ENCODE results near the gene SNX27.

The SNX27 gene

GRCh38 chr1:151581451-151581850 lies 30.4 kb upstream of the SNX27 start:
- TF ChIP-seq CTCF (IDR thresholded peaks at IDR 0.05; ENCODE audit: low read depth, low read length, missing control alignments), result no peak
- DNase-seq, result no peak
- no peaks in the 10 kb centered on the region for H3K36me3 ChIP-seq (replicated peaks)
- no peak overlapping the region for H3K4me3 ChIP-seq (ENCODE audit: low read depth, low read length)
- in situ Hi-C loops (cut with HindIII; ENCODE audit: low pct_ligation_motif_present, low sequenced_read_pairs), result no loop called here
- no peaks in the 10 kb centered on the region for H3K27me3 ChIP-seq (replicated peaks)
- no peak overlapping the region for H3K27ac ChIP-seq

GRCh38 chr1:151581921-151582320 lies 29.9 kb upstream of the SNX27 start:
- TF ChIP-seq CTCF (IDR thresholded peaks at IDR 0.05; ENCODE audit: low read depth, low read length, missing control alignments), result no peak
- Histone ChIP-seq H3K27ac (no peak overlapping the region), H3K36me3 (replicated peaks) (no peaks in the 10 kb centered on the region), H3K4me3 (ENCODE audit: low read depth, low read length) (no peak overlapping the region), H3K27me3 (replicated peaks) (no peaks in the 10 kb centered on the region)
- in situ Hi-C loops (cut with HindIII; ENCODE audit: low pct_ligation_motif_present, low sequenced_read_pairs), result no loop called here
- no peak for DNase-seq

GRCh38 chr1:151583796-151584195 lies 28.1 kb upstream of the SNX27 start:
- Histone ChIP-seq H3K36me3 (replicated peaks) (no peaks in the 10 kb centered on the region), H3K4me3 (ENCODE audit: low read depth, low read length) (no peak overlapping the region), H3K27me3 (replicated peaks) (no peaks in the 10 kb centered on the region), H3K27ac (no peak overlapping the region)
- TF ChIP-seq CTCF (IDR thresholded peaks at IDR 0.05; ENCODE audit: low read depth, low read length, missing control alignments), result no peak
- in situ Hi-C loops (cut with HindIII; ENCODE audit: low pct_ligation_motif_present, low sequenced_read_pairs), result no loop called here
- DNase-seq, result no peak

GRCh38 chr1:151584278-151584677 lies 27.6 kb upstream of the SNX27 start:
- H3K27ac ChIP-seq, result no peak overlapping the region
- in situ Hi-C loops (cut with HindIII; ENCODE audit: low pct_ligation_motif_present, low sequenced_read_pairs), result no loop called here
- no peak for DNase-seq
- H3K36me3 ChIP-seq (replicated peaks), result no peaks in the 10 kb centered on the region
- H3K4me3 ChIP-seq (ENCODE audit: low read depth, low read length), result no peak overlapping the region
- no peak for TF ChIP-seq CTCF (IDR thresholded peaks at IDR 0.05; ENCODE audit: low read depth, low read length, missing control alignments)
- H3K27me3 ChIP-seq (replicated peaks), result no peaks in the 10 kb centered on the region

GRCh38 chr1:151584780-151585179 lies 27.1 kb upstream of the SNX27 start:
- in situ Hi-C loops (cut with HindIII; ENCODE audit: low pct_ligation_motif_present, low sequenced_read_pairs), result no loop called here
- Histone ChIP-seq H3K36me3 (replicated peaks) (no peaks in the 10 kb centered on the region), H3K27ac (no peak overlapping the region), H3K4me3 (ENCODE audit: low read depth, low read length) (no peak overlapping the region), H3K27me3 (replicated peaks) (no peaks in the 10 kb centered on the region)
- no peak for DNase-seq
- no peak for TF ChIP-seq CTCF (IDR thresholded peaks at IDR 0.05; ENCODE audit: low read depth, low read length, missing control alignments)

GRCh38 chr1:151585622-151586021 lies 26.2 kb upstream of the SNX27 start:
- no peaks in the 10 kb centered on the region for H3K27me3 ChIP-seq (replicated peaks)
- no peak for TF ChIP-seq CTCF (IDR thresholded peaks at IDR 0.05; ENCODE audit: low read depth, low read length, missing control alignments)
- no peak overlapping the region for H3K4me3 ChIP-seq (ENCODE audit: low read depth, low read length)
- no peak for DNase-seq
- H3K27ac ChIP-seq, result no peak overlapping the region
- no peaks in the 10 kb centered on the region for H3K36me3 ChIP-seq (replicated peaks)
- in situ Hi-C loops (cut with HindIII; ENCODE audit: low pct_ligation_motif_present, low sequenced_read_pairs), result no loop called here
